ENCODE data around the gene ABCD1. TPM values are rescaled to one million over a fixed set of nuclear protein-coding genes. Genes with fewer than 3 reads are reported as not detected.

The ABCD1 gene
- total and polyA plus RNA-seq, 9 of the 15 experiments (the other 6 are each of a cell fraction or from before 2014, with no cell fraction given) = 0.07 to 6.9 (median 2.2) TPM

DNA sequence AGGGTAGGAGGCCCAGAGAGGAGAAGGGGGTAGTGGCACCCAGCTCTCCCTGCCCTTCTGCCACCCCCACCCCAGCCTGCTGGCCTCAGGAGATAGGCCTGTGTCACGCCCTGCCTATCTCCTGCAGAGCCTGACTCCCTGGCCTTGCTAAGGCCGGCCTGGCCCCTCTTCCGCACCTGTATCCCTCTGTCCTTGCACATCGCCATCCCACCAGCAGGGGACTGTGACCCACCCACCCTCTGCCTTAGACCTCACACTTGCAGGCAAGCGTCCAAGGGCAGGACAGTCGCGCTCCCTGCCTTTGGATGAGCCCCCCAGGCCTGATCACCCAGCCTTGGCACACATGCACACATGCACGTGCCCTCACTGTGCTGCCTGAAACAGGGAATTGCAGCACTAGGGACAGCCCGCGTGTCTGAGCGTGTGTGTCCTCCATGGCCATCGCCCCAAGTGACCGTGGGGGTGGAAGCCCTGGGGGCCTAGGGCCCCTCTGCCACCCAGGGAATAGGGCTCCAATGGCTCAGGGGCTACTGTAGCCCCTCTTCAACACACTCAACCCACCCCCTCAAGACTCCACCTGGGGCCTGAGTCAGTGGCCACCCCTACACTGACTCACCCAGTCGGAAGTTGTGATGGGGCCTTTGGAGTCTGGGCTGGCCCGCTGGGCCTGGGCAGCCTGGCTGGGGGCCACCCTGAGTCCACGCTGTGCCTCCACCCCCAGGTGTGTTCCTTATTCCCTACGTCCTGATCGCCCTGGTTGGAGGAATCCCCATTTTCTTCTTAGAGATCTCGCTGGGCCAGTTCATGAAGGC, 34.8 kb upstream of the ABCD1 start (continued):
- no peak for TF ChIP-seq SRSF3 (IDR thresholded peaks at IDR 0.05; ENCODE audit: insufficient read depth, low read length)
- TF ChIP-seq TCF7 (IDR thresholded peaks at IDR 0.05; ENCODE audit: borderline replicate concordance) = no peak
- TF ChIP-seq FUS (optimal IDR thresholded peaks at IDR 0.05; ENCODE audit: low read depth, low read length) = no peak
- no peak for TF ChIP-seq DDX20 (tag; IDR thresholded peaks at IDR 0.05; ENCODE audit: low read depth)
- TF ChIP-seq TCF3 (CRISPR knock-in tag; IDR thresholded peaks at IDR 0.05) = peak; percentile 73
- TF ChIP-seq TAF15 (IDR thresholded peaks at IDR 0.05; ENCODE audit: low read depth, low read length) = no peak
- 0 out of 2 replicates have a peak, but pooled peaks have one; percentile 5 for TF ChIP-seq PHF8 (IDR thresholded peaks at IDR 0.05; ENCODE audit: borderline replicate concordance, low read length)
- TF ChIP-seq HNRNPUL1 (IDR thresholded peaks at IDR 0.05; ENCODE audit: low read length) = no peak
- TF ChIP-seq SNRNP70 (optimal IDR thresholded peaks at IDR 0.05; ENCODE audit: low read depth, low read length) = no peak
- 0 out of 2 replicates have a peak, but pooled peaks have one; percentile 38 for TF ChIP-seq SUPT5H (IDR thresholded peaks at IDR 0.05)
- no peak for TF ChIP-seq NFXL1 (CRISPR knock-in tag; IDR thresholded peaks at IDR 0.05)
- TF ChIP-seq TARDBP (IDR thresholded peaks at IDR 0.05) = no peak
- TF ChIP-seq, protein P1, sequence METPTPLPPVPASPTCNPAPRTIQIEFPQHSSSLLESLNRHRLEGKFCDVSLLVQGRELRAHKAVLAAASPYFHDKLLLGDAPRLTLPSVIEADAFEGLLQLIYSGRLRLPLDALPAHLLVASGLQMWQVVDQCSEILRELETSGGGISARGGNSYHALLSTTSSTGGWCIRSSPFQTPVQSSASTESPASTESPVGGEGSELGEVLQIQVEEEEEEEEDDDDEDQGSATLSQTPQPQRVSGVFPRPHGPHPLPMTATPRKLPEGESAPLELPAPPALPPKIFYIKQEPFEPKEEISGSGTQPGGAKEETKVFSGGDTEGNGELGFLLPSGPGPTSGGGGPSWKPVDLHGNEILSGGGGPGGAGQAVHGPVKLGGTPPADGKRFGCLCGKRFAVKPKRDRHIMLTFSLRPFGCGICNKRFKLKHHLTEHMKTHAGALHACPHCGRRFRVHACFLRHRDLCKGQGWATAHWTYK (CRISPR knock-in tag; IDR thresholded peaks at IDR 0.05) = no peak
- TF ChIP-seq, protein P2, sequence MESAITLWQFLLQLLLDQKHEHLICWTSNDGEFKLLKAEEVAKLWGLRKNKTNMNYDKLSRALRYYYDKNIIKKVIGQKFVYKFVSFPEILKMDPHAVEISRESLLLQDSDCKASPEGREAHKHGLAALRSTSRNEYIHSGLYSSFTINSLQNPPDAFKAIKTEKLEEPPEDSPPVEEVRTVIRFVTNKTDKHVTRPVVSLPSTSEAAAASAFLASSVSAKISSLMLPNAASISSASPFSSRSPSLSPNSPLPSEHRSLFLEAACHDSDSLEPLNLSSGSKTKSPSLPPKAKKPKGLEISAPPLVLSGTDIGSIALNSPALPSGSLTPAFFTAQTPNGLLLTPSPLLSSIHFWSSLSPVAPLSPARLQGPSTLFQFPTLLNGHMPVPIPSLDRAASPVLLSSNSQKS (CRISPR knock-in tag; IDR thresholded peaks at IDR 0.05) = no peak
- TF ChIP-seq, protein P3, sequence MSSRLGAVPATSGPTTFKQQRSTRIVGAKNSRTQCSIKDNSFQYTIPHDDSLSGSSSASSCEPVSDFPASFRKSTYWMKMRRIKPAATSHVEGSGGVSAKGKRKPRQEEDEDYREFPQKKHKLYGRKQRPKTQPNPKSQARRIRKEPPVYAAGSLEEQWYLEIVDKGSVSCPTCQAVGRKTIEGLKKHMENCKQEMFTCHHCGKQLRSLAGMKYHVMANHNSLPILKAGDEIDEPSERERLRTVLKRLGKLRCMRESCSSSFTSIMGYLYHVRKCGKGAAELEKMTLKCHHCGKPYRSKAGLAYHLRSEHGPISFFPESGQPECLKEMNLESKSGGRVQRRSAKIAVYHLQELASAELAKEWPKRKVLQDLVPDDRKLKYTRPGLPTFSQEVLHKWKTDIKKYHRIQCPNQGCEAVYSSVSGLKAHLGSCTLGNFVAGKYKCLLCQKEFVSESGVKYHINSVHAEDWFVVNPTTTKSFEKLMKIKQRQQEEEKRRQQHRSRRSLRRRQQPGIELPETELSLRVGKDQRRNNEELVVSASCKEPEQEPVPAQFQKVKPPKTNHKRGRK (tag; IDR thresholded peaks at IDR 0.05) = no peak
- TF ChIP-seq, protein P4, sequence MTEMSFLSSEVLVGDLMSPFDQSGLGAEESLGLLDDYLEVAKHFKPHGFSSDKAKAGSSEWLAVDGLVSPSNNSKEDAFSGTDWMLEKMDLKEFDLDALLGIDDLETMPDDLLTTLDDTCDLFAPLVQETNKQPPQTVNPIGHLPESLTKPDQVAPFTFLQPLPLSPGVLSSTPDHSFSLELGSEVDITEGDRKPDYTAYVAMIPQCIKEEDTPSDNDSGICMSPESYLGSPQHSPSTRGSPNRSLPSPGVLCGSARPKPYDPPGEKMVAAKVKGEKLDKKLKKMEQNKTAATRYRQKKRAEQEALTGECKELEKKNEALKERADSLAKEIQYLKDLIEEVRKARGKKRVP (CRISPR knock-in tag; IDR thresholded peaks at IDR 0.05) = no peak
- TF ChIP-seq ZNF311 (CRISPR knock-in tag; IDR thresholded peaks at IDR 0.05) = no peak
- TF ChIP-seq, protein P5, sequence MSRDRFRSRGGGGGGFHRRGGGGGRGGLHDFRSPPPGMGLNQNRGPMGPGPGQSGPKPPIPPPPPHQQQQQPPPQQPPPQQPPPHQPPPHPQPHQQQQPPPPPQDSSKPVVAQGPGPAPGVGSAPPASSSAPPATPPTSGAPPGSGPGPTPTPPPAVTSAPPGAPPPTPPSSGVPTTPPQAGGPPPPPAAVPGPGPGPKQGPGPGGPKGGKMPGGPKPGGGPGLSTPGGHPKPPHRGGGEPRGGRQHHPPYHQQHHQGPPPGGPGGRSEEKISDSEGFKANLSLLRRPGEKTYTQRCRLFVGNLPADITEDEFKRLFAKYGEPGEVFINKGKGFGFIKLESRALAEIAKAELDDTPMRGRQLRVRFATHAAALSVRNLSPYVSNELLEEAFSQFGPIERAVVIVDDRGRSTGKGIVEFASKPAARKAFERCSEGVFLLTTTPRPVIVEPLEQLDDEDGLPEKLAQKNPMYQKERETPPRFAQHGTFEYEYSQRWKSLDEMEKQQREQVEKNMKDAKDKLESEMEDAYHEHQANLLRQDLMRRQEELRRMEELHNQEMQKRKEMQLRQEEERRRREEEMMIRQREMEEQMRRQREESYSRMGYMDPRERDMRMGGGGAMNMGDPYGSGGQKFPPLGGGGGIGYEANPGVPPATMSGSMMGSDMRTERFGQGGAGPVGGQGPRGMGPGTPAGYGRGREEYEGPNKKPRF (IDR thresholded peaks at IDR 0.05; ENCODE audit: low read depth, low read length) = no peak
- TF ChIP-seq KLF13 (tag; IDR thresholded peaks at IDR 0.05; ENCODE audit: borderline replicate concordance, low read depth) = no peak
